Measurements from ENCODE around the gene CBL.

CBL gene

GRCh38 chr11:119237515-119237914 lies 31.4 kb downstream of the CBL start:
- DNase-seq (ENCODE audit: low read depth) = no peak
- TF ChIP-seq POLR2A (IDR thresholded peaks at IDR 0.05; ENCODE audit: extremely low read depth, insufficient read length) (no peak), MYC (IDR thresholded peaks at IDR 0.05; ENCODE audit: low read depth, low read length) (no peak), MAX (IDR thresholded peaks at IDR 0.05; ENCODE audit: low read depth, low read length) (no peak)
- TF ChIP-seq, protein P1, sequence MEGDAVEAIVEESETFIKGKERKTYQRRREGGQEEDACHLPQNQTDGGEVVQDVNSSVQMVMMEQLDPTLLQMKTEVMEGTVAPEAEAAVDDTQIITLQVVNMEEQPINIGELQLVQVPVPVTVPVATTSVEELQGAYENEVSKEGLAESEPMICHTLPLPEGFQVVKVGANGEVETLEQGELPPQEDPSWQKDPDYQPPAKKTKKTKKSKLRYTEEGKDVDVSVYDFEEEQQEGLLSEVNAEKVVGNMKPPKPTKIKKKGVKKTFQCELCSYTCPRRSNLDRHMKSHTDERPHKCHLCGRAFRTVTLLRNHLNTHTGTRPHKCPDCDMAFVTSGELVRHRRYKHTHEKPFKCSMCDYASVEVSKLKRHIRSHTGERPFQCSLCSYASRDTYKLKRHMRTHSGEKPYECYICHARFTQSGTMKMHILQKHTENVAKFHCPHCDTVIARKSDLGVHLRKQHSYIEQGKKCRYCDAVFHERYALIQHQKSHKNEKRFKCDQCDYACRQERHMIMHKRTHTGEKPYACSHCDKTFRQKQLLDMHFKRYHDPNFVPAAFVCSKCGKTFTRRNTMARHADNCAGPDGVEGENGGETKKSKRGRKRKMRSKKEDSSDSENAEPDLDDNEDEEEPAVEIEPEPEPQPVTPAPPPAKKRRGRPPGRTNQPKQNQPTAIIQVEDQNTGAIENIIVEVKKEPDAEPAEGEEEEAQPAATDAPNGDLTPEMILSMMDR (IDR thresholded peaks at IDR 0.05; ENCODE audit: low read depth, low read length) = no peak
- no peak overlapping the region for H3K4me3 ChIP-seq (ENCODE audit: low read depth, low read length)

DNA sequence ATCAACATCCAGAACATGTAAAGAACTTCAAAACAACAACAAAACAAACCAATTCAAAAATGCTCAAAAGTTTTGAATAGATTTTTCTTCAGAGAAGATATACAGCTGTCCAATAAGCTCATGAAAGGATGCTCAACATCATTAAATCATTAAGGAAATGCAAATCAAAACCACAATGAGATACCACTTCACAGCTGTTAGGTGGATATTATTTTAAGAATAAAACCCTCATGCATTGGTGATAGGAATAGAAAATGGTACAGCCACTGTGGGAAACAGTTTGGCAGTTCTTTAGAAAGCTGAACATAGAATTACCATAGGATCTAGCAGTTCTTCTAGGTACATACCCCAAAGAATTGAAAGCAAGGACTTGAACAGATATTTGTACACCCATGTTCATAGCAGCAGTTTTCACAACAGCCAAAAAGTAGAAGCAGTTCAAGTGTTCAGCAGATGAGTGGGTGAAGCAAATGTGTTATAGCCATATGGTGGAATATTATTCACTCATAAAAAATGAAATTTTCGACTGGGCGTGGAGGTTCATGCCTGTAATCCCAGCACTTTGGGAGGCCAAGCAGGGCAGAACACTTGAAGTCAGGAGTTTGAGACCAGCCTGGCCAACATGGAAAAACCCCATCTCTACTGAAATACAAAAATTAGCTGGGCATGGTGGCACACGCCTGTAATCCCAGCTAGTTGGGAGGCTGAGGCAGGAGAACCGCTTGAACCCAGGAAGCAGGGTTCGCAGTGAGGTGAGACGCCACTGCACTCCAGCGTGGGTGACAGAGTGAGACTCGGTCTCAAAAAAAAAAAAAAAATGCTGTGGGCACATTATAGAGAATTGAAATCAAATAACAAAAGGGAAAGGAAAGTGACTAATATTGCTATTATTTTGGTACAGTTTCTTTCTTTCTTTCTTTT lies 42.9 kb downstream of the CBL start:
- TF ChIP-seq MAX (IDR thresholded peaks at IDR 0.05; ENCODE audit: low read depth, low read length) (no peak), POLR2A (IDR thresholded peaks at IDR 0.05; ENCODE audit: extremely low read depth, insufficient read length) (no peak), MYC (IDR thresholded peaks at IDR 0.05; ENCODE audit: low read depth, low read length) (no peak)
- TF ChIP-seq, protein P1 (IDR thresholded peaks at IDR 0.05; ENCODE audit: low read depth, low read length) = no peak
- H3K4me3 ChIP-seq (ENCODE audit: low read depth, low read length) = no peak overlapping the region
- DNase-seq (ENCODE audit: low read depth) = no peak

GRCh38 chr11:119249671-119250010 lies 43.5 kb downstream of the CBL start:
- no peak for TF ChIP-seq MYC (IDR thresholded peaks at IDR 0.05; ENCODE audit: low read depth, low read length)
- TF ChIP-seq, protein P1 (IDR thresholded peaks at IDR 0.05; ENCODE audit: low read depth, low read length) = no peak
- TF ChIP-seq POLR2A (IDR thresholded peaks at IDR 0.05; ENCODE audit: extremely low read depth, insufficient read length) = no peak
- no peak for TF ChIP-seq MAX (IDR thresholded peaks at IDR 0.05; ENCODE audit: low read depth, low read length)
- DNase-seq (ENCODE audit: low read depth) = no peak
- no peak overlapping the region for H3K4me3 ChIP-seq (ENCODE audit: low read depth, low read length)

DNA sequence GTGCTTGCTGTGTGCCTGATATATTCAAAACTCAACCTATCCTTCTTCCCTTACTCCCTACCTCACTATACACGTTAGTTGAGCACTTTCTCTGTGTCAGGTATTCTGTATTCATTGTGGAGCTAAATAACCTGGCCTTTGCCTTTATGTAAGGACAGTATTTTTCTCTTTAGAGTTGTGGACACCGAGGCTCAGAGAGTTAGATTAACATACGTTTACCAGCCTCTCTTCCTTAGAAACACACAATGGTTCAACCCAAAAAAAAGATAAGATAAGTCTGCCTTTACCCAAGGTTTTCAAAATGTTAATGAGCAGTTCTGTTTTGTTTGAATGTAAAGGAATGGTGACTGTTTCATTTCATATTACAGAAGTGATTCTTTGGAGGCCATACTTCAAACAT lies 45.0 kb downstream of the CBL start:
- no peak for DNase-seq (ENCODE audit: low read depth)
- TF ChIP-seq MYC (IDR thresholded peaks at IDR 0.05; ENCODE audit: low read depth, low read length) (no peak), POLR2A (IDR thresholded peaks at IDR 0.05; ENCODE audit: extremely low read depth, insufficient read length) (no peak), MAX (IDR thresholded peaks at IDR 0.05; ENCODE audit: low read depth, low read length) (no peak)
- TF ChIP-seq, protein P1 (IDR thresholded peaks at IDR 0.05; ENCODE audit: low read depth, low read length) = no peak
- H3K4me3 ChIP-seq (ENCODE audit: low read depth, low read length) = no peak overlapping the region

- no peak for DNase-seq (ENCODE audit: low read depth)
- TF ChIP-seq MAX (IDR thresholded peaks at IDR 0.05; ENCODE audit: low read depth, low read length) (no peak), POLR2A (IDR thresholded peaks at IDR 0.05; ENCODE audit: extremely low read depth, insufficient read length) (no peak), MYC (IDR thresholded peaks at IDR 0.05; ENCODE audit: low read depth, low read length) (no peak)
- TF ChIP-seq, protein P1 (IDR thresholded peaks at IDR 0.05; ENCODE audit: low read depth, low read length) = no peak
- no peak overlapping the region for H3K4me3 ChIP-seq (ENCODE audit: low read depth, low read length)
Measured at GRCh38 chr11:119254239-119254638, 48.1 kb downstream of the CBL start.
